WTC11 (cell line): Measurements from ENCODE around the gene RASGRF1.

Source experiments
- GABPB1 ChIP-seq: sonication (generic); formaldehyde crosslinking; IDR thresholded peaks from 2 replicates; pipeline ENCODE4 v1.8.1; 2023; ENCODE audit warnings: mild to moderate bottlenecking, missing genetic modification reagents
- JUN ChIP-seq: sonication (generic); formaldehyde crosslinking; IDR thresholded peaks from 2 replicates; pipeline ENCODE4 v1.8.0; 2023; ENCODE audit warnings: mild to moderate bottlenecking, missing genetic modification reagents
- KAT7 ChIP-seq: sonication (generic); formaldehyde crosslinking; IDR thresholded peaks from 2 replicates; pipeline ENCODE4 v1.8.1; 2023; ENCODE audit warnings: missing genetic modification reagents, mild to moderate bottlenecking, borderline replicate concordance
- NFE2L1 ChIP-seq: sonication (generic); formaldehyde crosslinking; IDR thresholded peaks from 2 replicates; pipeline ENCODE4 v1.8.1; 2023; ENCODE audit warnings: missing genetic modification reagents
- OVOL2 ChIP-seq: fragments of 250-450 bp; sonication (Bioruptor Pico); IDR thresholded peaks from 2 replicates; pipeline ENCODE4 v1.9.0; 2021; ENCODE audit warnings: mild to moderate bottlenecking, borderline replicate concordance
- TEAD1 ChIP-seq: sonication (generic); formaldehyde crosslinking; IDR thresholded peaks from 2 replicates; pipeline ENCODE4 v1.8.0; 2022; ENCODE audit warnings: mild to moderate bottlenecking, missing genetic modification reagents
- ZNF219 ChIP-seq: sonication (generic); formaldehyde crosslinking; IDR thresholded peaks from 2 replicates; pipeline ENCODE4 v1.8.0; 2023; ENCODE audit warnings: missing genetic modification reagents, mild to moderate bottlenecking, borderline replicate concordance
- ZNF317 ChIP-seq: sonication (generic); formaldehyde crosslinking; IDR thresholded peaks from 2 replicates; pipeline ENCODE4 v1.8.1; 2023; ENCODE audit warnings: low read depth, mild to moderate bottlenecking, moderate library complexity, missing genetic modification reagents, borderline replicate concordance
- TF ChIP-seq, protein P1 (sequence below): sonication (generic); formaldehyde crosslinking; IDR thresholded peaks from 2 replicates; pipeline ENCODE4 v1.8.1; 2023; ENCODE audit warnings: mild to moderate bottlenecking, moderate library complexity, missing genetic modification reagents
- TF ChIP-seq, protein P2 (sequence below): fragments of 200-600 bp; IDR thresholded peaks from 2 replicates; pipeline ENCODE4 v1.8.0; 2022; ENCODE audit warnings: antibody characterized with exemption
- TF ChIP-seq, protein P3 (sequence below): sonication (generic); formaldehyde crosslinking; IDR thresholded peaks from 2 replicates; pipeline ENCODE4 v1.8.0; 2022; ENCODE audit warnings: mild to moderate bottlenecking, missing genetic modification reagents
- TF ChIP-seq, protein P4 (sequence below): sonication (generic); formaldehyde crosslinking; IDR thresholded peaks from 2 replicates; pipeline ENCODE4 v1.8.1; 2023; ENCODE audit warnings: mild to moderate bottlenecking, missing genetic modification reagents, moderate library complexity

DNA sequence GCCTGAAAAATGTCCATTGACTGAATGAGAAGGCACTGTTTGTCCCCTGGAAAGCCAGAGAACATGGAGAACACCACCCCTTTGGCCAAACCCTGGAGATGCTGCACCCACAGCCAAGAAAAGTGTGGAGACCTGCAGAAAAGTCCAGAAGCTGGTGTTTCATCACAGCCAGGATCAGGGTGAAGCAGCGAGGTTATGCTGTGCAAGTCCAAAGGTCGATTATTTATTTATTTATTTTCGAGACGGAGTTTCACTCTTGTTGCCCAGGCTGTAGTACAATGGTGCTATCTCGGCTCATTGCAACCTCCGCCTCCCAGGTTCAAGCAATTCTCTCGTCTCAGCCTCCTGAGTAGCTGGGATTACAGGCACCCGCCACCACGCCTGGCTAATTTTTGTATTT, 140.2 kb downstream of the RASGRF1 start:
- TF ChIP-seq, protein P1, sequence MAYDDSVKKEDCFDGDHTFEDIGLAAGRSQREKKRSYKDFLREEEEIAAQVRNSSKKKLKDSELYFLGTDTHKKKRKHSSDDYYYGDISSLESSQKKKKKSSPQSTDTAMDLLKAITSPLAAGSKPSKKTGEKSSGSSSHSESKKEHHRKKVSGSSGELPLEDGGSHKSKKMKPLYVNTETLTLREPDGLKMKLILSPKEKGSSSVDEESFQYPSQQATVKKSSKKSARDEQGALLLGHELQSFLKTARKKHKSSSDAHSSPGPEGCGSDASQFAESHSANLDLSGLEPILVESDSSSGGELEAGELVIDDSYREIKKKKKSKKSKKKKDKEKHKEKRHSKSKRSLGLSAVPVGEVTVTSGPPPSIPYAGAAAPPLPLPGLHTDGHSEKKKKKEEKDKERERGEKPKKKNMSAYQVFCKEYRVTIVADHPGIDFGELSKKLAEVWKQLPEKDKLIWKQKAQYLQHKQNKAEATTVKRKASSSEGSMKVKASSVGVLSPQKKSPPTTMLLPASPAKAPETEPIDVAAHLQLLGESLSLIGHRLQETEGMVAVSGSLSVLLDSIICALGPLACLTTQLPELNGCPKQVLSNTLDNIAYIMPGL (CRISPR knock-in tag) = no peak
- TF ChIP-seq OVOL2 = no peak
- TF ChIP-seq, protein P2, sequence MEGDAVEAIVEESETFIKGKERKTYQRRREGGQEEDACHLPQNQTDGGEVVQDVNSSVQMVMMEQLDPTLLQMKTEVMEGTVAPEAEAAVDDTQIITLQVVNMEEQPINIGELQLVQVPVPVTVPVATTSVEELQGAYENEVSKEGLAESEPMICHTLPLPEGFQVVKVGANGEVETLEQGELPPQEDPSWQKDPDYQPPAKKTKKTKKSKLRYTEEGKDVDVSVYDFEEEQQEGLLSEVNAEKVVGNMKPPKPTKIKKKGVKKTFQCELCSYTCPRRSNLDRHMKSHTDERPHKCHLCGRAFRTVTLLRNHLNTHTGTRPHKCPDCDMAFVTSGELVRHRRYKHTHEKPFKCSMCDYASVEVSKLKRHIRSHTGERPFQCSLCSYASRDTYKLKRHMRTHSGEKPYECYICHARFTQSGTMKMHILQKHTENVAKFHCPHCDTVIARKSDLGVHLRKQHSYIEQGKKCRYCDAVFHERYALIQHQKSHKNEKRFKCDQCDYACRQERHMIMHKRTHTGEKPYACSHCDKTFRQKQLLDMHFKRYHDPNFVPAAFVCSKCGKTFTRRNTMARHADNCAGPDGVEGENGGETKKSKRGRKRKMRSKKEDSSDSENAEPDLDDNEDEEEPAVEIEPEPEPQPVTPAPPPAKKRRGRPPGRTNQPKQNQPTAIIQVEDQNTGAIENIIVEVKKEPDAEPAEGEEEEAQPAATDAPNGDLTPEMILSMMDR = no peak
- TF ChIP-seq ZNF219 = no peak
- no peak for TF ChIP-seq ZNF317 (CRISPR knock-in tag)
- no peak for TF ChIP-seq JUN (CRISPR knock-in tag)
- no peak for TF ChIP-seq NFE2L1 (CRISPR knock-in tag)
- TF ChIP-seq, protein P3, sequence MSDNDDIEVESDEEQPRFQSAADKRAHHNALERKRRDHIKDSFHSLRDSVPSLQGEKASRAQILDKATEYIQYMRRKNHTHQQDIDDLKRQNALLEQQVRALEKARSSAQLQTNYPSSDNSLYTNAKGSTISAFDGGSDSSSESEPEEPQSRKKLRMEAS (CRISPR knock-in tag) = no peak
- TF ChIP-seq, protein P4, sequence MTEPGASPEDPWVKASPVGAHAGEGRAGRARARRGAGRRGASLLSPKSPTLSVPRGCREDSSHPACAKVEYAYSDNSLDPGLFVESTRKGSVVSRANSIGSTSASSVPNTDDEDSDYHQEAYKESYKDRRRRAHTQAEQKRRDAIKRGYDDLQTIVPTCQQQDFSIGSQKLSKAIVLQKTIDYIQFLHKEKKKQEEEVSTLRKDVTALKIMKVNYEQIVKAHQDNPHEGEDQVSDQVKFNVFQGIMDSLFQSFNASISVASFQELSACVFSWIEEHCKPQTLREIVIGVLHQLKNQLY (CRISPR knock-in tag) = no peak
- TF ChIP-seq GABPB1 (CRISPR knock-in tag) = no peak
- TF ChIP-seq TEAD1 = no peak
- TF ChIP-seq KAT7 (CRISPR knock-in tag) = no peak
